ENCODE measurements around the gene GUCA2A.

Gene GUCA2A

DNA sequence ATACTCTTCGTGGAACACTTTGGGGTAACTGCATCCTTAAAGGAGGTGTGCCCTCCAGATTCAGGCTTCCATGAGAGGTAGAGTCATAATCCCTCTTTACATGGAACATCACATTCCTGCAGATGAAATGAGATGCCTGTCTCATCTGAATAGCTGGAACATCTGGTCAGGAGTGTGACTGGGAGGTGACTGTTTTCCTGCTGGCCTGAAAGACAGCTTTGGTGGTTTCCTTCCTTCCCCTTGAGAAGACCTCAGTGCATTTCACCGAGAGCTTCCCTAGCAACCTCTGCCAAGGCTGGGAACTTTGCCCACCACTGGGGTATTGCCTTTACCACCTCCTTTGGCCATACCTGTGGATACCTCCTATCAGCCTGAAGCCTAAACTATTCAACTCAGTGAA is 46.7 kb upstream of the GUCA2A start (continued):
- TF ChIP-seq ZNF341 (tag by site-specific recombination; IDR thresholded peaks at IDR 0.05; ENCODE audit: low read depth) (no peak), ZNF777 (tag by site-specific recombination; IDR thresholded peaks at IDR 0.05; ENCODE audit: borderline replicate concordance) (no peak)

DNA sequence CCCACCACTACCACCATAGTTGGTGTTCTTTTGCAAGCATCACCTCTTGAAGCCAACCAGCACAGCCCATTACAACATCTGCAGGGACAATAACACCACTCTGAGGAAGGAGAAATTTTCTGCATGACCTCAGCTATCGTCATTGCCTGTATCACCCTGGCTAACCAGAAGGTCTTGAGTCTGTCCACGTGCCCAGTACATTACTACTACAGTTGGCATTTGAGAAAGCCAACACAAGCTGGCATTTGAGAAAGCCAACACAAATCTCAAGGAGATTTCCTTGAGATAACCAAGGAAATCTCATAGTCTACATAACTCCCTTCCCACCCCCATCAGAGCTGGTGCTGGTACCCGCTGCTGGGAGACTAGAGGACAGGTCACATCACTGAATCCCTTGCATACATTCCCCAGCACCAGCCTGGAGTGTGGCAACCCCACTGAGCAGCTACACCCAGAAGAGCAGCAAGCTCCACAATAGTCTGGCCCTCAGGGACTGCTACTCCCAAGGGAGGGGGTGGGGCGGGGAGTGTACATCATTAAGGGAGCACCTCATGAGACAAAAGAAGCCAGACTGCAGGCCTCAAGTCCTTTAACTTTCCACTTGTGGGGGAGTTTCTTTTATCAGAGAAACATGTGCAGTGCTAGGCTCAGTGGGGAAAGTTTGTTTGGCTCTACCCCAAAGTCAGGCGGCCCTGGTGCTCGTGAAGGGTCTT is 46.0 kb upstream of the GUCA2A start:
- H3K4me1 ChIP-seq (ENCODE audit: control insufficient read depth, insufficient read depth, low read length): peaks cover 3% of the 10 kb centered on the region; the same call in 1 of the 2 replicates
- CTCF ChIA-PET: interaction anchor here (2.2 kb wide), 1 partner anchor 37 kb away, joined by 10 read pairs; no protein-coding TSS in a partner anchor
- no peak for TF ChIP-seq ZNF501 (tag by site-specific recombination; IDR thresholded peaks at IDR 0.05)
- peak; percentile 29; the same call in 1 of the 2 replicates for TF ChIP-seq KLF1 (tag by site-specific recombination; IDR thresholded peaks at IDR 0.05)
- TF ChIP-seq INSM2 (tag by site-specific recombination; IDR thresholded peaks at IDR 0.05): no peak
- no peak for TF ChIP-seq KLF7 (tag by site-specific recombination; IDR thresholded peaks at IDR 0.05; ENCODE audit: borderline replicate concordance)
- no peak for TF ChIP-seq ZNF280D (tag by site-specific recombination; IDR thresholded peaks at IDR 0.05)
- no peak for TF ChIP-seq FEZF1 (tag by site-specific recombination; IDR thresholded peaks at IDR 0.05)
- TF ChIP-seq ZNF174 (tag by site-specific recombination; IDR thresholded peaks at IDR 0.05): no peak
- no peak for TF ChIP-seq ZNF155 (tag by site-specific recombination; IDR thresholded peaks at IDR 0.05)
- peaks cover 0 to 3% of the 10 kb centered on the region in 2 experiments; a peak in 1 of 3 replicates for H3K36me3 ChIP-seq (ENCODE audit: control insufficient read depth in 2 of 2, insufficient read depth in 1 of 2, low read length in 2 of 2)
- POLR2A ChIA-PET: no interaction called here
- H3K4me3 ChIP-seq (ENCODE audit: low read depth, low read length): no peak overlapping the region
- H3K9me3 ChIP-seq (ENCODE audit: control insufficient read depth, insufficient read depth, low read depth, low read length): no peaks in the 10 kb centered on the region
- H3K27ac ChIP-seq (ENCODE audit: extremely low read depth, low read depth, low read length): no peak overlapping the region

- Histone ChIP-seq H3K36me3 (ENCODE audit: control insufficient read depth in 2 of 2, insufficient read depth in 1 of 2, low read length in 2 of 2) (peaks cover 0 to 3% of the 10 kb centered on the region in 2 experiments; a peak in 1 of 3 replicates), H3K27ac (ENCODE audit: extremely low read depth, low read depth, low read length) (no peak overlapping the region), H3K9me3 (ENCODE audit: control insufficient read depth, insufficient read depth, low read depth, low read length) (no peaks in the 10 kb centered on the region), H3K4me1 (ENCODE audit: control insufficient read depth, insufficient read depth, low read length) (peaks cover under 1% of the 10 kb centered on the region; the same call in 1 of the 2 replicates), H3K4me3 (ENCODE audit: low read depth, low read length) (no peak overlapping the region)
- CTCF ChIA-PET: interaction anchor here (1.0 to 2.2 kb wide), 2 partner anchors 36 to 57 kb away, joined by 3 to 10 read pairs; no protein-coding TSS in a partner anchor
- POLR2A ChIA-PET: no interaction called here
- no peak for TF ChIP-seq ZEB2 (tag by site-specific recombination; IDR thresholded peaks at IDR 0.05)
- TF ChIP-seq ZNF610 (tag by site-specific recombination; IDR thresholded peaks at IDR 0.05; ENCODE audit: borderline replicate concordance): no peak
- no peak for TF ChIP-seq ZNF449 (tag by site-specific recombination; IDR thresholded peaks at IDR 0.05)
- TF ChIP-seq ZNF18 (tag by site-specific recombination; IDR thresholded peaks at IDR 0.05): no peak
- no peak for TF ChIP-seq ZSCAN18 (tag by site-specific recombination; IDR thresholded peaks at IDR 0.05)
- TF ChIP-seq SP7 (tag by site-specific recombination; IDR thresholded peaks at IDR 0.05): no peak
- 0 out of 2 replicates have a peak, but pooled peaks have one; percentile 24 for TF ChIP-seq SCRT1 (tag by site-specific recombination; IDR thresholded peaks at IDR 0.05; ENCODE audit: borderline replicate concordance)
- TF ChIP-seq ZFHX2 (tag by site-specific recombination; conservative IDR thresholded peaks at IDR 0.05): peak; percentile 28
- no peak for TF ChIP-seq ZNF211 (tag by site-specific recombination; IDR thresholded peaks at IDR 0.05; ENCODE audit: low read depth)
These were observed 45.1 kb upstream of the GUCA2A start for GRCh38 chr1:42209526-42210251.

All from HEK293 (cell line).